ENCODE measurements around the gene IDI2. TPM values are rescaled to one million over a fixed set of nuclear protein-coding genes. Genes with fewer than 3 reads are reported as not detected.

Gene IDI2
- total and polyA plus RNA-seq, 7 experiments from 2014 or later: not detected

- Histone ChIP-seq H3K27me3 (ENCODE audit: control insufficient read depth in 2 of 2, insufficient read depth in 2 of 2, low read length in 2 of 2) (no peaks in the 10 kb centered on the region), H3K36me3 (ENCODE audit: control insufficient read depth in 2 of 3, insufficient read depth in 3 of 3, low read length in 3 of 3) (peaks cover 0 to 5% (median 0%) of the 10 kb centered on the region in 3 experiments), H3K4me3 (ENCODE audit: low read length) (no peak overlapping the region), H3K27ac (ENCODE audit: low read depth, low read length) (no peak overlapping the region), H3K9me3 (ENCODE audit: control insufficient read depth in 2 of 3, low read length in 3 of 3) (peaks cover 0 to 25% (median 6%) of the 10 kb centered on the region in 3 experiments), H3K4me1 (ENCODE audit: control insufficient read depth in 2 of 2, insufficient read depth in 2 of 2, low read length in 2 of 2) (no peaks in the 10 kb centered on the region)
- ATAC-seq (no peak), DNase-seq (no peak)
- intact Hi-C loops (cut with micrococcal nuclease): no loop called here
- H3K4me1 Mint-ChIP-seq: no peaks in the 10 kb centered on the region
- H3K27ac Mint-ChIP-seq: no peak overlapping the region
- H3K9me3 Mint-ChIP-seq: peaks cover 0 to 43% (median 19%) of the 10 kb centered on the region in 11 donors
- CTCF ChIA-PET: no interaction called here
- POLR2A ChIA-PET: interaction anchor here (0.7 kb wide), 1 partner anchor 122 kb away, joined by 3 read pairs; no protein-coding TSS in a partner anchor
- H3K36me3 Mint-ChIP-seq: peaks cover 11 to 26% (median 21%) of the 10 kb centered on the region in 5 donors
- H3K27me3 Mint-ChIP-seq: no peaks in the 10 kb centered on the region
- no peak overlapping the region for H3K4me3 Mint-ChIP-seq
These were observed 45.1 kb downstream of the IDI2 start for GRCh38 chr10:980468-981093.

- POLR2A ChIA-PET: no interaction called here
These were observed 46.7 kb downstream of the IDI2 start for GRCh38 chr10:978826-979421.

GRCh38 chr10:976316-976715 lies 49.3 kb downstream of the IDI2 start:
- no peaks in the 10 kb centered on the region for H3K27me3 ChIP-seq (ENCODE audit: control insufficient read depth in 2 of 2, insufficient read depth in 2 of 2, low read length in 2 of 2)
- Mint-ChIP-seq H3K4me3 (no peak overlapping the region), H3K9me3 (peaks cover 0 to 57% (median 21%) of the 10 kb centered on the region in 11 donors), H3K4me1 (no peaks in the 10 kb centered on the region), H3K27me3 (no peaks in the 10 kb centered on the region), H3K27ac (peak overlapping the region in 1 of 9 donors; percentile 33), H3K36me3 (peaks cover 11 to 27% (median 18%) of the 10 kb centered on the region in 5 donors)
- no peak overlapping the region for H3K27ac ChIP-seq (ENCODE audit: low read depth, low read length)
- H3K4me3 ChIP-seq (ENCODE audit: low read length): no peak overlapping the region
- ATAC-seq (no peak), DNase-seq (no peak)
- peaks cover 0 to 25% (median 6%) of the 10 kb centered on the region in 3 experiments for H3K9me3 ChIP-seq (ENCODE audit: control insufficient read depth in 2 of 3, low read length in 3 of 3)
- CTCF ChIA-PET: no interaction called here
- peaks cover 0 to 5% (median 0%) of the 10 kb centered on the region in 3 experiments for H3K36me3 ChIP-seq (ENCODE audit: control insufficient read depth in 2 of 3, insufficient read depth in 3 of 3, low read length in 3 of 3)
- intact Hi-C loops (cut with micrococcal nuclease): no loop called here
- POLR2A ChIA-PET: no interaction called here
- H3K4me1 ChIP-seq (ENCODE audit: control insufficient read depth in 2 of 2, insufficient read depth in 2 of 2, low read length in 2 of 2): no peaks in the 10 kb centered on the region

More at GRCh38 chr10:978826-979421, 46.7 kb downstream of the IDI2 start:
- Mint-ChIP-seq H3K27ac (no peak overlapping the region), H3K9me3 (peaks cover 0 to 43% (median 19%) of the 10 kb centered on the region in 11 donors), H3K4me1 (no peaks in the 10 kb centered on the region), H3K27me3 (no peaks in the 10 kb centered on the region), H3K36me3 (peaks cover 11 to 27% (median 21%) of the 10 kb centered on the region in 5 donors), H3K4me3 (no peak overlapping the region)
- Histone ChIP-seq H3K4me1 (ENCODE audit: control insufficient read depth in 2 of 2, insufficient read depth in 2 of 2, low read length in 2 of 2) (no peaks in the 10 kb centered on the region), H3K9me3 (ENCODE audit: control insufficient read depth in 2 of 3, low read length in 3 of 3) (peaks cover 0 to 25% (median 6%) of the 10 kb centered on the region in 3 experiments), H3K27me3 (ENCODE audit: control insufficient read depth in 2 of 2, insufficient read depth in 2 of 2, low read length in 2 of 2) (no peaks in the 10 kb centered on the region), H3K4me3 (ENCODE audit: low read length) (no peak overlapping the region), H3K36me3 (ENCODE audit: control insufficient read depth in 2 of 3, insufficient read depth in 3 of 3, low read length in 3 of 3) (peaks cover 0 to 5% (median 0%) of the 10 kb centered on the region in 3 experiments), H3K27ac (ENCODE audit: low read depth, low read length) (no peak overlapping the region)
- ATAC-seq (no peak), DNase-seq (no peak)
- intact Hi-C loops (cut with micrococcal nuclease): no loop called here
- CTCF ChIA-PET: no interaction called here

- no peak overlapping the region for H3K4me3 Mint-ChIP-seq
- ChIA-PET POLR2A (interaction anchor here (0.9 kb wide), 1 partner anchor 13 kb away, joined by 4 read pairs; no protein-coding TSS in a partner anchor), CTCF (no interaction called here)
- H3K4me3 ChIP-seq (ENCODE audit: low read length): no peak overlapping the region
- ATAC-seq (no peak), DNase-seq (no peak)
- peaks cover 0 to 11% (median 6%) of the 10 kb centered on the region in 3 experiments for H3K9me3 ChIP-seq (ENCODE audit: control insufficient read depth in 2 of 3, low read length in 3 of 3)
- H3K36me3 ChIP-seq (ENCODE audit: control insufficient read depth in 2 of 3, insufficient read depth in 3 of 3, low read length in 3 of 3): no peaks in the 10 kb centered on the region
- peaks cover 7 to 19% (median 12%) of the 10 kb centered on the region in 5 donors for H3K36me3 Mint-ChIP-seq
- intact Hi-C loops (cut with micrococcal nuclease): no loop called here
- H3K27ac Mint-ChIP-seq: no peak overlapping the region
- no peaks in the 10 kb centered on the region for H3K4me1 Mint-ChIP-seq
- H3K27ac ChIP-seq (ENCODE audit: low read depth, low read length): no peak overlapping the region
- H3K4me1 ChIP-seq (ENCODE audit: control insufficient read depth in 2 of 2, insufficient read depth in 2 of 2, low read length in 2 of 2): no peaks in the 10 kb centered on the region
- H3K9me3 Mint-ChIP-seq: peaks cover 0 to 44% (median 17%) of the 10 kb centered on the region in 11 donors
- H3K27me3 ChIP-seq (ENCODE audit: control insufficient read depth in 2 of 2, insufficient read depth in 2 of 2, low read length in 2 of 2): no peaks in the 10 kb centered on the region
- H3K27me3 Mint-ChIP-seq: peaks cover 0 to 6% (median 4%) of the 10 kb centered on the region in 5 donors
These were observed 50.9 kb downstream of the IDI2 start for GRCh38 chr10:974785-975074.

- H3K4me1 Mint-ChIP-seq: no peaks in the 10 kb centered on the region
- no peaks in the 10 kb centered on the region for H3K27me3 ChIP-seq (ENCODE audit: control insufficient read depth in 2 of 2, insufficient read depth in 2 of 2, low read length in 2 of 2)
- no peak overlapping the region for H3K4me3 ChIP-seq (ENCODE audit: low read length)
- H3K9me3 Mint-ChIP-seq: peaks cover 0 to 38% (median 11%) of the 10 kb centered on the region in 11 donors
- no peaks in the 10 kb centered on the region for H3K36me3 ChIP-seq (ENCODE audit: control insufficient read depth in 2 of 3, insufficient read depth in 3 of 3, low read length in 3 of 3)
- intact Hi-C loops (cut with micrococcal nuclease): no loop called here
- H3K4me3 Mint-ChIP-seq: no peak overlapping the region
- no peak for ATAC-seq
- POLR2A ChIA-PET: interaction anchor here (0.9 to 1.0 kb wide), 2 partner anchors 13 to 19 kb away, joined by 3 to 4 read pairs; no protein-coding TSS in a partner anchor
- no peak for DNase-seq
- no peak overlapping the region for H3K27ac ChIP-seq (ENCODE audit: low read depth, low read length)
- H3K36me3 Mint-ChIP-seq: peaks cover 5 to 19% (median 11%) of the 10 kb centered on the region in 5 donors
- H3K4me1 ChIP-seq (ENCODE audit: control insufficient read depth in 2 of 2, insufficient read depth in 2 of 2, low read length in 2 of 2): no peaks in the 10 kb centered on the region
- H3K27ac Mint-ChIP-seq: no peak overlapping the region
- CTCF ChIA-PET: no interaction called here
- peaks cover 0 to 7% (median 5%) of the 10 kb centered on the region in 3 experiments for H3K9me3 ChIP-seq (ENCODE audit: control insufficient read depth in 2 of 3, low read length in 3 of 3)
- peaks cover under 1 to 10% (median 9%) of the 10 kb centered on the region in 5 donors for H3K27me3 Mint-ChIP-seq
These were observed 51.4 kb downstream of the IDI2 start for GRCh38 chr10:974038-974784.

GRCh38 chr10:972763-973162 lies 52.9 kb downstream of the IDI2 start:
- ChIA-PET POLR2A (interaction anchor here (0.6 kb wide), 1 partner anchor 484 kb away, joined by 7 read pairs; no protein-coding TSS in a partner anchor), CTCF (no interaction called here)
- H3K27me3 Mint-ChIP-seq: peaks cover 10 to 20% (median 16%) of the 10 kb centered on the region in 5 donors
- H3K27ac Mint-ChIP-seq: no peak overlapping the region
- Histone ChIP-seq H3K27ac (ENCODE audit: low read depth, low read length) (no peak overlapping the region), H3K4me3 (ENCODE audit: low read length) (no peak overlapping the region), H3K36me3 (ENCODE audit: control insufficient read depth in 2 of 3, insufficient read depth in 3 of 3, low read length in 3 of 3) (no peaks in the 10 kb centered on the region), H3K27me3 (ENCODE audit: control insufficient read depth in 2 of 2, insufficient read depth in 2 of 2, low read length in 2 of 2) (no peaks in the 10 kb centered on the region), H3K9me3 (ENCODE audit: control insufficient read depth in 2 of 3, low read length in 3 of 3) (no peaks in the 10 kb centered on the region), H3K4me1 (ENCODE audit: control insufficient read depth in 2 of 2, insufficient read depth in 2 of 2, low read length in 2 of 2) (no peaks in the 10 kb centered on the region)
- ATAC-seq (no peak), DNase-seq (no peak)
- H3K36me3 Mint-ChIP-seq: peaks cover 0 to 11% (median 6%) of the 10 kb centered on the region in 5 donors
- H3K4me1 Mint-ChIP-seq: peaks cover 0 to 4% (median 0%) of the 10 kb centered on the region in 7 donors
- intact Hi-C loops (cut with micrococcal nuclease): no loop called here
- H3K9me3 Mint-ChIP-seq: peaks cover 0 to 24% (median 5%) of the 10 kb centered on the region in 11 donors
- no peak overlapping the region for H3K4me3 Mint-ChIP-seq

All from naive thymus-derived CD4-positive, alpha-beta T cell (primary cell).